Fibroblast of skin of back (primary cell): ENCODE results near the gene KCNK17. TPM values are rescaled to one million over a fixed set of nuclear protein-coding genes. Genes with fewer than 3 reads are reported as not detected.
A peak's percentile ranks its signal among the peaks of the same experiment; 100 is the strongest.

Experiments
- DNase-seq: peaks from one replicate; pipeline ENCODE4 v3.0.0-alpha.2; 2013
- polyA plus RNA-seq, 2 experiments: library from polyadenylated mRNA; unstranded; fragments of 120-200 nt; gene quantifications; one replicate each; pipeline ENCODE4 v1.2.1, GENCODE V29; 2013; ENCODE audit not compliant: insufficient read length in 2 of 2

The KCNK17 gene
- polyA plus RNA-seq (2013, experiment 1 of 2; ENCODE audit: insufficient read length): not detected
- polyA plus RNA-seq (2013, experiment 2 of 2; ENCODE audit: insufficient read length): not detected

GRCh38 chr6:39314273-39314795, at the start of gene KCNK17:
Gene KCNK17 (minus strand): TSS chr6:39314419. CDS start chr6:39314320, 99 bp downstream.
- no peak for DNase-seq

- no peak for DNase-seq
Observed at GRCh38 chr6:39363280-39363679, 49.1 kb upstream of the KCNK17 start.

- peak; percentile 79 for DNase-seq
Observed at GRCh38 chr6:39362487-39362865, 48.3 kb upstream of the KCNK17 start.

GRCh38 chr6:39361657-39362486, 47.7 kb upstream of the KCNK17 start:
- DNase-seq: peak; percentile 66

- DNase-seq: no peak
Observed at GRCh38 chr6:39360378-39360777, 46.2 kb upstream of the KCNK17 start.

- DNase-seq: peak; percentile 58
Observed at GRCh38 chr6:39357998-39358686, 43.9 kb upstream of the KCNK17 start.

GRCh38 chr6:39353698-39354315, 39.6 kb upstream of the KCNK17 start:
- DNase-seq: no peak

- no peak for DNase-seq
Observed at GRCh38 chr6:39350723-39351505, 36.7 kb upstream of the KCNK17 start.

- DNase-seq: no peak
Observed at GRCh38 chr6:39348740-39349139, 34.5 kb upstream of the KCNK17 start.

GRCh38 chr6:39347906-39348585, 33.8 kb upstream of the KCNK17 start:
- DNase-seq: peak; percentile 59

GRCh38 chr6:39347206-39347605, 33.0 kb upstream of the KCNK17 start:
- DNase-seq: no peak

GRCh38 chr6:39344821-39345280, 30.6 kb upstream of the KCNK17 start:
- DNase-seq: no peak

GRCh38 chr6:39343396-39343870, 29.2 kb upstream of the KCNK17 start:
- DNase-seq: no peak

- no peak for DNase-seq
Observed at GRCh38 chr6:39342692-39343395, 28.6 kb upstream of the KCNK17 start.

GRCh38 chr6:39341937-39342336, 27.7 kb upstream of the KCNK17 start:
- no peak for DNase-seq

GRCh38 chr6:39341352-39341751, 27.1 kb upstream of the KCNK17 start:
- DNase-seq: no peak

GRCh38 chr6:39339868-39340550, 25.8 kb upstream of the KCNK17 start:
- DNase-seq: no peak

- no peak for DNase-seq
Observed at GRCh38 chr6:39339096-39339867, 25.1 kb upstream of the KCNK17 start.

GRCh38 chr6:39338397-39338796, 24.2 kb upstream of the KCNK17 start:
- no peak for DNase-seq
